Lower lobe of right lung (tissue), 2 donors: ENCODE results near the gene COLEC12. TPM values are rescaled to one million over a fixed set of nuclear protein-coding genes. Genes with fewer than 3 reads are reported as not detected.
"Not testable (repeated sequence)": the region's sequence is repeated elsewhere in the genome, so short reads cannot be mapped to it uniquely, and the experiment has no call there.

Experiments used
- ATAC-seq, 2 donors: fragments of 200-7000 bp; cut with Tn5 transposase; one replicate each; pipeline ENCODE4 v1.9.1; 2020 to 2022; ENCODE audit warnings: mild to moderate bottlenecking in 2 of 2, moderate library complexity in 2 of 2
- DNase-seq: peaks from one replicate; pipeline ENCODE4 v3.0.0-alpha.2; 2020
- H3K27ac ChIP-seq: fragments of 200-600 bp; one replicate; pipeline ENCODE4 v1.8.0; 2022
- H3K27me3 ChIP-seq: fragments of 200-600 bp; one replicate; pipeline ENCODE4 v1.8.0; 2022; ENCODE audit warnings: low read depth
- H3K36me3 ChIP-seq: fragments of 200-600 bp; one replicate; pipeline ENCODE4 v1.8.0; 2022; ENCODE audit warnings: mild to moderate bottlenecking
- H3K4me1 ChIP-seq: fragments of 200-600 bp; one replicate; pipeline ENCODE4 v1.8.0; 2022
- H3K4me3 ChIP-seq: fragments of 200-600 bp; one replicate; pipeline ENCODE4 v1.8.0; 2022; ENCODE audit warnings: mild to moderate bottlenecking
- H3K9me3 ChIP-seq: fragments of 200-600 bp; one replicate; pipeline ENCODE4 v1.8.0; 2022
- intact Hi-C: fragments of 100-400 bp; cut with DNase I; formaldehyde crosslinking; loops from one replicate; pipeline ENCODE4 v1.11.0; 2022
- total RNA-seq: library from RNA; stranded (reverse); fragmentation: NEBNext Ultra II Directional; extraction: Animal tissue kit (Norgen Biotek cat#: 25700); gene quantifications from one replicate; pipeline ENCODE4 v1.2.1, GENCODE V29; 2021
- TF ChIP-seq, protein P1 (sequence below): fragments of 200-600 bp; IDR thresholded peaks from one replicate; pipeline ENCODE4 v1.8.0; 2022; ENCODE audit warnings: antibody characterized with exemption, mild to moderate bottlenecking
- donor health status: DM: no; HTN: yes; CAD: no; lungs with severe emphysema.

The COLEC12 gene
- total RNA-seq, 1 donor from 2014 or later = 79.2 TPM

DNA sequence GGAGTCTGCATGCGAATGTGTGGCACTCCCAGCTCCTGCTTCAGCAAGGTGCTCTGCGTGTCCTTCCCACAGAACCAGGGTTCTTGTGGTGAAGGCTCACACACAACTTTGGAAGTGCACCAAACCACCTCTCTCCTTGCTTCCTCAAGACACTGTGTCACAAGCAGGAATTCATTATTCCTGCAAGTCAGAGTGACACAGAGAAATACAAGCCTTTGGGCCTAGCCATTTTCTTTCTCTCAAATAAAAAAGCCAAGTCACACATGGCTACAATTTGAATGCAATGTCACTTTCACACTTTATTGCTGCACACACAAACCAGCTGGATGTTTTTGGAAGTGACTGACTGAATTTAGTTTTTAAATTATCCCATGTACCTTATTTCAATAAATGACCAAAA is 202.6 kb downstream of the COLEC12 start:
- no peak for ATAC-seq
- no peaks in the 10 kb centered on the region for H3K9me3 ChIP-seq
- no peaks in the 10 kb centered on the region for H3K27me3 ChIP-seq
- TF ChIP-seq, protein P1, sequence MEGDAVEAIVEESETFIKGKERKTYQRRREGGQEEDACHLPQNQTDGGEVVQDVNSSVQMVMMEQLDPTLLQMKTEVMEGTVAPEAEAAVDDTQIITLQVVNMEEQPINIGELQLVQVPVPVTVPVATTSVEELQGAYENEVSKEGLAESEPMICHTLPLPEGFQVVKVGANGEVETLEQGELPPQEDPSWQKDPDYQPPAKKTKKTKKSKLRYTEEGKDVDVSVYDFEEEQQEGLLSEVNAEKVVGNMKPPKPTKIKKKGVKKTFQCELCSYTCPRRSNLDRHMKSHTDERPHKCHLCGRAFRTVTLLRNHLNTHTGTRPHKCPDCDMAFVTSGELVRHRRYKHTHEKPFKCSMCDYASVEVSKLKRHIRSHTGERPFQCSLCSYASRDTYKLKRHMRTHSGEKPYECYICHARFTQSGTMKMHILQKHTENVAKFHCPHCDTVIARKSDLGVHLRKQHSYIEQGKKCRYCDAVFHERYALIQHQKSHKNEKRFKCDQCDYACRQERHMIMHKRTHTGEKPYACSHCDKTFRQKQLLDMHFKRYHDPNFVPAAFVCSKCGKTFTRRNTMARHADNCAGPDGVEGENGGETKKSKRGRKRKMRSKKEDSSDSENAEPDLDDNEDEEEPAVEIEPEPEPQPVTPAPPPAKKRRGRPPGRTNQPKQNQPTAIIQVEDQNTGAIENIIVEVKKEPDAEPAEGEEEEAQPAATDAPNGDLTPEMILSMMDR = no peak
- intact Hi-C loops = no loop called here
- H3K4me3 ChIP-seq = no peak overlapping the region
- H3K36me3 ChIP-seq = no peaks in the 10 kb centered on the region
- no peak overlapping the region for H3K27ac ChIP-seq
- DNase-seq = no peak
- H3K4me1 ChIP-seq = no peaks in the 10 kb centered on the region

GRCh38 chr18:295756-296490 is 204.6 kb downstream of the COLEC12 start:
- no peak overlapping the region for H3K4me3 ChIP-seq
- no peak for DNase-seq
- no peak for ATAC-seq
- no peaks in the 10 kb centered on the region for H3K36me3 ChIP-seq
- intact Hi-C loops = no loop called here
- no peak overlapping the region for H3K27ac ChIP-seq
- no peaks in the 10 kb centered on the region for H3K9me3 ChIP-seq
- no peaks in the 10 kb centered on the region for H3K4me1 ChIP-seq
- H3K27me3 ChIP-seq = no peaks in the 10 kb centered on the region
- TF ChIP-seq, protein P1 = no peak

GRCh38 chr18:294566-294965 is 205.9 kb downstream of the COLEC12 start:
- no peaks in the 10 kb centered on the region for H3K36me3 ChIP-seq
- no peak overlapping the region for H3K27ac ChIP-seq
- DNase-seq (no peak), ATAC-seq (no peak)
- no peaks in the 10 kb centered on the region for H3K9me3 ChIP-seq
- TF ChIP-seq, protein P1 = no peak
- intact Hi-C loops = no loop called here
- no peak overlapping the region for H3K4me3 ChIP-seq
- no peaks in the 10 kb centered on the region for H3K27me3 ChIP-seq
- H3K4me1 ChIP-seq = no peaks in the 10 kb centered on the region

DNA sequence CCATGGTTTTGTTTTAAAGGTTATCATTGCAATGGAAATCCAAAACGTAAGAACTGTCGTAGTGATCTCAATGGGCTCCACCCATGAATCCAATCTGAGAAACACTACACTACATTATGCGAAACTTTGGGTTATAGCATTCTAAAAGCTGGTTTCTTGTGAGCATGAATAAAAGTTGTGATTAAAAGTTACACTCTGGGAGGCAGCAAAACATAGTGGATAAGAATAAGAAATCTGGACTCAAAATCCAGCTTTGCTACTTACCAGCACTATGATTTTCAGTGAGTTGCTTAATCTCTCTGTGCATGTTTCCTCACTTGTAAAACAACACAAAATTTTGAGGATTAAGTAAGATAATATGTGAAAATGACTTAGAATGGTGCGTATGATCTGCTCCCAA is 207.0 kb downstream of the COLEC12 start:
- DNase-seq = no peak
- no peaks in the 10 kb centered on the region for H3K4me1 ChIP-seq
- no peaks in the 10 kb centered on the region for H3K36me3 ChIP-seq
- H3K27me3 ChIP-seq = no peaks in the 10 kb centered on the region
- intact Hi-C loops = no loop called here
- TF ChIP-seq, protein P1 = no peak
- H3K4me3 ChIP-seq = no peak overlapping the region
- no peak overlapping the region for H3K27ac ChIP-seq
- ATAC-seq = no peak
- no peaks in the 10 kb centered on the region for H3K9me3 ChIP-seq

DNA sequence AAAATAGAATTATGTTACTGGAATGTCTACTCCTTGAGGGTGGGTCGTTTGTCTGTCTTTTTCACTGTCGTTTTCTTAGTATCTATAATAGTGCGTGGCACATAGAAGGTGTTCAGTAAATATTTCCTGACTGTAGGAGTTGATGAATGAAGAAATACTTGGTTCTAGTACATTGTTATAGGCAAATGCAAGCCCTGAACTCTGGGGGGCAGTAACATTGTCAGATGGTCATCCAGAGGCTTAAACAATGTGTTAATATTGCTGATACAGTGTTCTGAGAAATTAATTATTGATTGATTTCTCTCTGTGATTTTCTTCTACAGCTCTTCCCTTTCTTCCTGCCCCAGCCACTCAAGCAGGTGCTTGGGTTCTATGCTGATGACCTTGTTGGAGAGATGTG is 208.2 kb downstream of the COLEC12 start:
- H3K4me1 ChIP-seq = no peaks in the 10 kb centered on the region
- no peaks in the 10 kb centered on the region for H3K9me3 ChIP-seq
- H3K4me3 ChIP-seq = no peak overlapping the region
- no peaks in the 10 kb centered on the region for H3K36me3 ChIP-seq
- no peak overlapping the region for H3K27ac ChIP-seq
- no peaks in the 10 kb centered on the region for H3K27me3 ChIP-seq
- TF ChIP-seq, protein P1 = no peak
- DNase-seq = no peak
- ATAC-seq = no peak
- intact Hi-C loops = no loop called here

- not testable (repeated sequence) for ATAC-seq, H3K27ac ChIP-seq, H3K36me3 ChIP-seq, H3K9me3 ChIP-seq, H3K4me3 ChIP-seq, H3K27me3 ChIP-seq, H3K4me1 ChIP-seq, DNase-seq
- intact Hi-C loops = loop anchor here (10.0 kb wide), 1 partner anchor 325 kb away; no protein-coding TSS in a partner anchor
These were observed 210.5 kb downstream of the COLEC12 start for GRCh38 chr18:289970-290369.
